SU-DHL-6 (cell line): Measurements from ENCODE around the gene GPR107.

Experiments
- EZH2phosphoT487 ChIP-seq: fragments of 200-600 bp; sonication (generic), shearing (Covaris generic); conservative IDR thresholded peaks from 2 replicates; pipeline ENCODE4 v1.6.1; 2018; ENCODE audit warnings: mild to moderate bottlenecking, antibody characterized with exemption, low read length, moderate library complexity, mixed read lengths
- TF ChIP-seq, protein P1 (sequence below): fragments of 200-600 bp; sonication (generic); IDR thresholded peaks from one replicate; pipeline ENCODE4 v1.5.1; 2017; ENCODE audit warnings: antibody characterized with exemption, mild to moderate bottlenecking, low read length, moderate library complexity; ENCODE audit not compliant: insufficient read depth, poor library complexity, severe bottlenecking

GRCh38 chr9:130171226-130172148 is 117.8 kb downstream of the GPR107 start:
- TF ChIP-seq, protein P1, sequence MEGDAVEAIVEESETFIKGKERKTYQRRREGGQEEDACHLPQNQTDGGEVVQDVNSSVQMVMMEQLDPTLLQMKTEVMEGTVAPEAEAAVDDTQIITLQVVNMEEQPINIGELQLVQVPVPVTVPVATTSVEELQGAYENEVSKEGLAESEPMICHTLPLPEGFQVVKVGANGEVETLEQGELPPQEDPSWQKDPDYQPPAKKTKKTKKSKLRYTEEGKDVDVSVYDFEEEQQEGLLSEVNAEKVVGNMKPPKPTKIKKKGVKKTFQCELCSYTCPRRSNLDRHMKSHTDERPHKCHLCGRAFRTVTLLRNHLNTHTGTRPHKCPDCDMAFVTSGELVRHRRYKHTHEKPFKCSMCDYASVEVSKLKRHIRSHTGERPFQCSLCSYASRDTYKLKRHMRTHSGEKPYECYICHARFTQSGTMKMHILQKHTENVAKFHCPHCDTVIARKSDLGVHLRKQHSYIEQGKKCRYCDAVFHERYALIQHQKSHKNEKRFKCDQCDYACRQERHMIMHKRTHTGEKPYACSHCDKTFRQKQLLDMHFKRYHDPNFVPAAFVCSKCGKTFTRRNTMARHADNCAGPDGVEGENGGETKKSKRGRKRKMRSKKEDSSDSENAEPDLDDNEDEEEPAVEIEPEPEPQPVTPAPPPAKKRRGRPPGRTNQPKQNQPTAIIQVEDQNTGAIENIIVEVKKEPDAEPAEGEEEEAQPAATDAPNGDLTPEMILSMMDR, result no peak
- TF ChIP-seq EZH2phosphoT487, result no peak
